ENCODE results near the gene BZW1. TPM values are rescaled to one million over a fixed set of nuclear protein-coding genes. Genes with fewer than 3 reads are reported as not detected.

Gene BZW1
- polyA plus RNA-seq, 1 of the 3 experiments (the other 2 are of a cell fraction): 131 TPM

GRCh38 chr2:200847269-200847668 is 35.6 kb downstream of the BZW1 start:
- H3K9ac ChIP-seq: no peak overlapping the region
- H3K4me3 ChIP-seq (ENCODE audit: low read depth in 2 of 2, low read length in 1 of 2): no peak overlapping the region
- no peaks in the 10 kb centered on the region for H3K4me1 ChIP-seq (ENCODE audit: control insufficient read depth in 1 of 2, insufficient read depth in 2 of 2, low read depth in 1 of 2, low read length in 1 of 2)
- H3K9me2 ChIP-seq: no peaks in the 10 kb centered on the region
- no peaks in the 10 kb centered on the region for H3K79me2 ChIP-seq (ENCODE audit: insufficient read depth)
- no peak overlapping the region for H3K4me2 ChIP-seq
- H3K27ac ChIP-seq (ENCODE audit: low read depth in 2 of 2, low read length in 1 of 2): no peak overlapping the region
- no peaks in the 10 kb centered on the region for H3K9me3 ChIP-seq
- ChIA-PET CTCF (interaction anchor here (1.0 kb wide), 1 partner anchor 12 kb away, joined by 3 read pairs; no protein-coding TSS in a partner anchor), POLR2A (no interaction called here)
- TF ChIP-seq TEAD4 (IDR thresholded peaks at IDR 0.05; ENCODE audit: borderline replicate concordance, insufficient read depth): no peak
- no peak for TF ChIP-seq CTCF (IDR thresholded peaks at IDR 0.05)
- no peaks in the 10 kb centered on the region for H3K27me3 ChIP-seq (ENCODE audit: insufficient read depth)
- DNase-seq: no peak
- H3F3A ChIP-seq (replicated peaks; ENCODE audit: insufficient read depth): peaks cover 29% of the 10 kb centered on the region
- peaks cover 13% of the 10 kb centered on the region in 2 experiments for H3K36me3 ChIP-seq (replicated peaks in 1 of 2; ENCODE audit: control insufficient read depth in 1 of 2, insufficient read depth in 2 of 2, low read length in 1 of 2)
- H2AFZ ChIP-seq (ENCODE audit: low read depth): no peak overlapping the region
- H4K20me1 ChIP-seq (ENCODE audit: insufficient read depth): no peaks in the 10 kb centered on the region

- peaks cover 19 to 20% of the 10 kb centered on the region in 2 experiments for H3K36me3 ChIP-seq (replicated peaks in 1 of 2; ENCODE audit: control insufficient read depth in 1 of 2, insufficient read depth in 2 of 2, low read length in 1 of 2)
- CTCF ChIA-PET: no interaction called here
- no peak overlapping the region for H3K9ac ChIP-seq
- H3K27me3 ChIP-seq (ENCODE audit: insufficient read depth): no peaks in the 10 kb centered on the region
- no peaks in the 10 kb centered on the region for H3K4me1 ChIP-seq (ENCODE audit: control insufficient read depth in 1 of 2, insufficient read depth in 2 of 2, low read depth in 1 of 2, low read length in 1 of 2)
- H2AFZ ChIP-seq (ENCODE audit: low read depth): no peak overlapping the region
- WGBS (ENCODE audit: low lambda C conversion rate): 81% methylated on average over 4 of the region's 4 CpGs
- no peak for TF ChIP-seq TEAD4 (IDR thresholded peaks at IDR 0.05; ENCODE audit: borderline replicate concordance, insufficient read depth)
- no peak for TF ChIP-seq USF2 (IDR thresholded peaks at IDR 0.05; ENCODE audit: borderline replicate concordance, low read depth, low read length)
- no peak for TF ChIP-seq PBX3 (IDR thresholded peaks at IDR 0.05)
- no peak for TF ChIP-seq ZBTB33 (IDR thresholded peaks at IDR 0.05; ENCODE audit: borderline replicate concordance, low read depth)
- no peak for TF ChIP-seq TCF12 (IDR thresholded peaks at IDR 0.05)
- H3K4me3 ChIP-seq (ENCODE audit: low read depth in 2 of 2, low read length in 1 of 2): no peak overlapping the region
- no peak overlapping the region for H3K4me2 ChIP-seq
- no peaks in the 10 kb centered on the region; the same call in 1 of the 2 replicates for H4K20me1 ChIP-seq (ENCODE audit: insufficient read depth)
- H3K79me2 ChIP-seq (ENCODE audit: insufficient read depth): no peaks in the 10 kb centered on the region
- no peaks in the 10 kb centered on the region for H3K9me2 ChIP-seq
- no peak for DNase-seq
- H3K9me3 ChIP-seq: no peaks in the 10 kb centered on the region
- H3K27ac ChIP-seq (ENCODE audit: low read depth in 2 of 2, low read length in 1 of 2): no peak overlapping the region
- H3F3A ChIP-seq (replicated peaks; ENCODE audit: insufficient read depth): peaks cover 36% of the 10 kb centered on the region
- POLR2A ChIA-PET: no interaction called here
Measured at GRCh38 chr2:200847939-200848338, 36.2 kb downstream of the BZW1 start.
